Duodenal mucosa (tissue), 2 donors: ENCODE results near the gene SLC24A3.

Source experiments
- H3K27ac ChIP-seq: one replicate; pipeline ENCODE4 v1.7.0; 2013; ENCODE audit warnings: low read depth, low read length
- H3K27me3 ChIP-seq, 2 donors: one replicate each; pipeline ENCODE4 v1.7.0; 2013; ENCODE audit warnings: low read length in 2 of 2, control low read depth in 1 of 2; ENCODE audit not compliant: insufficient read depth in 2 of 2, control insufficient read depth in 1 of 2
- H3K36me3 ChIP-seq, 2 donors: one replicate each; pipeline ENCODE4 v1.7.0; 2013; ENCODE audit warnings: low read length in 2 of 2, control low read depth in 1 of 2; ENCODE audit not compliant: insufficient read depth in 2 of 2, control insufficient read depth in 1 of 2
- H3K4me1 ChIP-seq, 2 donors: one replicate each; pipeline ENCODE4 v1.7.0; 2013; ENCODE audit warnings: low read length in 2 of 2, control low read depth in 1 of 2; ENCODE audit not compliant: insufficient read depth in 2 of 2, control insufficient read depth in 1 of 2
- H3K4me3 ChIP-seq, 2 donors: one replicate each; pipeline ENCODE4 v1.7.0; 2013; ENCODE audit warnings: low read length in 2 of 2, low read depth in 1 of 2
- H3K9ac ChIP-seq, 2 donors: one replicate each; pipeline ENCODE4 v1.7.0; 2013; ENCODE audit warnings: low read length in 2 of 2, low read depth in 1 of 2
- H3K9me3 ChIP-seq, 2 donors: one replicate each; pipeline ENCODE4 v1.7.0; 2013; ENCODE audit warnings: low read length in 2 of 2, control low read depth in 1 of 2; ENCODE audit not compliant: control insufficient read depth in 1 of 2

Gene SLC24A3

DNA sequence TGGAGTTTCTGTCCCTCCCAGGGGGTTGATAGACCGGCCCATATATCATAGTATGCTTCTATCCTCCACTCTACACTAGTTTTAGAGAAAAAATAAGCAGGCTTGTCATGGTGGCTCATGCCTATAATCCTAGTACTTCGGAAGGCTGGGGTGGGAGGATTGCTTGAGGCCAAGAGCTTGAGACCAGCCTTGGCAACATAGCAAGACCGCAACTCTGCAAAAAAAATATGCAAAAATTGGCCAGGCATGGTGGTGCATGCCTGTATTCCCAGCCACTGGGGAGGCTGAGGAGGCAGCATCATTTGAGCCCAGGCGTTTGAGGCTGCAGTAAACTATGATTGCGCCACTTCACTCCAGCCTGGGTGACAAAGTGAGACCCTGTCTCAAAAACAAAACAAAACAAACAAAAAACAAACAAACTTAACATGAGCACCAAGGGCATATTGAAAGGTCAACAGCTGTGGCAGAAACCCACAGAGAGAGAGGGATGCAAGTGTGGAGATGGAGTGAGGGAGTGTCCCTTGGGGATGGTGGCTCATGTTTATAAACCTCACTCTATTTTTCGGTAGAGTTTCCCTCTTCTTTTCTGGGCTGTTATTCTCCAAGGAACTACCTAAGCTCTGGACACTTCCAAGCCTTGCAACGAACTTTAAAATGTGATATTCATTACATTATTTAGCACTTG, 24.1 kb downstream of the SLC24A3 start:
- Histone ChIP-seq H3K4me3 (no peak overlapping the region), H3K4me1 (no peaks in the 10 kb centered on the region), H3K9ac (no peak overlapping the region), H3K27ac (no peak overlapping the region), H3K9me3 (no peaks in the 10 kb centered on the region), H3K36me3 (no peaks in the 10 kb centered on the region), H3K27me3 (peaks cover 0 to 3% of the 10 kb centered on the region in 2 donors)

GRCh38 chr20:19241440-19241839, 29.0 kb downstream of the SLC24A3 start:
- Histone ChIP-seq H3K9ac (no peak overlapping the region), H3K36me3 (no peaks in the 10 kb centered on the region), H3K4me1 (no peaks in the 10 kb centered on the region), H3K27me3 (peaks cover 0 to 3% of the 10 kb centered on the region in 2 donors), H3K4me3 (no peak overlapping the region), H3K27ac (no peak overlapping the region), H3K9me3 (no peaks in the 10 kb centered on the region)

GRCh38 chr20:19244291-19244690, 31.8 kb downstream of the SLC24A3 start:
- H3K36me3 ChIP-seq = no peaks in the 10 kb centered on the region
- H3K27ac ChIP-seq = no peak overlapping the region
- H3K4me3 ChIP-seq = no peak overlapping the region
- H3K4me1 ChIP-seq = no peaks in the 10 kb centered on the region
- H3K9me3 ChIP-seq = no peaks in the 10 kb centered on the region
- no peaks in the 10 kb centered on the region for H3K27me3 ChIP-seq
- no peak overlapping the region for H3K9ac ChIP-seq

GRCh38 chr20:19249106-19249879, 36.9 kb downstream of the SLC24A3 start:
- Histone ChIP-seq H3K27me3 (no peaks in the 10 kb centered on the region), H3K9me3 (no peaks in the 10 kb centered on the region), H3K27ac (no peak overlapping the region), H3K9ac (no peak overlapping the region), H3K4me1 (no peaks in the 10 kb centered on the region), H3K36me3 (no peaks in the 10 kb centered on the region), H3K4me3 (no peak overlapping the region)

GRCh38 chr20:19250346-19250745, 37.9 kb downstream of the SLC24A3 start:
- H3K9ac ChIP-seq = no peak overlapping the region
- H3K27me3 ChIP-seq = no peaks in the 10 kb centered on the region
- no peaks in the 10 kb centered on the region for H3K9me3 ChIP-seq
- no peaks in the 10 kb centered on the region for H3K4me1 ChIP-seq
- no peak overlapping the region for H3K27ac ChIP-seq
- H3K4me3 ChIP-seq = no peak overlapping the region
- no peaks in the 10 kb centered on the region for H3K36me3 ChIP-seq

DNA sequence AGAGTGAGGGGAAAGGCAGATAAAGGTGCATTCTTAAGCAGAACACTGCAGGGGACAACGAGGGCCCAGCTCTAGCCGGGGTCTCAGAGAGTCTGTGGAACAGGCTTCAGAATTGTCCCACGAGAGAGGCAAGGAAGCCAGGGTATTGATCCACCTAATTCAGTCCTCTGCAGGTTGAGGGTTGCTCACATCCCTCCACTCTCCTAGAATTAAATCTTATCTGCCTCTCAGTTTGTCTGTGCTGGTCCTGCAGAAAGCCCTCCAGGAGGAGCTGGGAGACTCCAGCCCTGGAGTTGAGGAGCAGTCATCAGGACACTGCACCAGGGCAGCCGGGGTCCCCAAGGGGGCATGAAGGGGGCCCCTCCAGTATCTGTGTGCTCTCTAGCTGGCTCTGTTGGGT, 39.1 kb downstream of the SLC24A3 start:
- no peak overlapping the region for H3K9ac ChIP-seq
- no peak overlapping the region for H3K27ac ChIP-seq
- H3K4me3 ChIP-seq = no peak overlapping the region
- H3K4me1 ChIP-seq = no peaks in the 10 kb centered on the region
- H3K9me3 ChIP-seq = no peaks in the 10 kb centered on the region
- no peaks in the 10 kb centered on the region for H3K27me3 ChIP-seq
- no peaks in the 10 kb centered on the region for H3K36me3 ChIP-seq

DNA sequence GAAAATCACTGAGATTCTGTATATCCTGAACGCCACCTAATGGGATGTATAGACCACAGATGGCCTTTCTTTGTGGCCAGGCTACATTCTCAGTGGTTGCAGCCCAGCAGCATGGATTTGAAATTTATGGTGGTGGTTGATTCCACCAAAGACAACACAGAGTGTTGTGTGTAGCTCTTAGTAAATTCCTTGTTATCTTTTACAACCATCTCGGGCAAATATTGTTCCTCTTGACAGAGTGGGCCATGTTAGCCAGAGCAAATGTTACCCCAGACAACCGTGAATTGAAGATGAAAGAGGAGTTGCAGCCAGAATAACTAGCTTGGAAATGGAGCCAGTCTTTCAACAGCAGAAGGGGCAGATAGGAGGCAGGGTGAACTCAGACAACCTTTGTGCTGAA, 39.5 kb downstream of the SLC24A3 start:
- Histone ChIP-seq H3K9me3 (no peaks in the 10 kb centered on the region), H3K36me3 (no peaks in the 10 kb centered on the region), H3K4me1 (peaks cover 0 to 1% of the 10 kb centered on the region in 2 donors), H3K27me3 (no peaks in the 10 kb centered on the region), H3K9ac (no peak overlapping the region), H3K27ac (no peak overlapping the region), H3K4me3 (no peak overlapping the region)

GRCh38 chr20:19252451-19253120, 40.1 kb downstream of the SLC24A3 start:
- no peak overlapping the region for H3K4me3 ChIP-seq
- H3K27ac ChIP-seq = no peak overlapping the region
- H3K36me3 ChIP-seq = no peaks in the 10 kb centered on the region
- H3K9ac ChIP-seq = no peak overlapping the region
- peaks cover 0 to 3% of the 10 kb centered on the region in 2 donors for H3K4me1 ChIP-seq
- no peaks in the 10 kb centered on the region for H3K27me3 ChIP-seq
- H3K9me3 ChIP-seq = no peaks in the 10 kb centered on the region

DNA sequence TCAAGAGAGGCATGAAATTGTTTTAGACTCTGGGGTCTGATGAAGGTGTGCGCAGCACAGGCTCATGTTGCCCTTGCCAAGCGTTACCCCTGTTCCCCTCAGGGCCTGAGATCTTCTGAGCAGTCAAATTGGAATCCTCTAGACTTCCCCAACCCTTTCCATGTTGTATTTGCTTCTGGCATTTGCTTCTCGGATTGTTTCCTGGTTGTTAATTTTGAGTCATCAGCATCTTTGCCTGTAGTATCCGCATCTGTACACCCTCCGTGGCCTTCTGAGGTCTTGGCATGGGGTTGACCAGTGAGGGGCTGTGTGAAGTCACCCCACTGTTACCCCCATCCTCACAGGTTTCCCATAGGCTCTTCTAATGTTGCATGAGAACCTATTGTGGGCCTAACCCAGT, 40.9 kb downstream of the SLC24A3 start:
- Histone ChIP-seq H3K9ac (no peak overlapping the region), H3K27me3 (no peaks in the 10 kb centered on the region), H3K27ac (no peak overlapping the region)

More for the DNA sequence above, 40.9 kb downstream of the SLC24A3 start:
- peaks cover 0 to 3% of the 10 kb centered on the region in 2 donors for H3K4me1 ChIP-seq
- H3K4me3 ChIP-seq = no peak overlapping the region
- no peaks in the 10 kb centered on the region for H3K9me3 ChIP-seq
- H3K36me3 ChIP-seq = no peaks in the 10 kb centered on the region
